Heart left ventricle (tissue), 16 donors: ENCODE measurements around the gene PRKACA. TPM values are rescaled to one million over a fixed set of nuclear protein-coding genes. Genes with fewer than 3 reads are reported as not detected.

Experiments
- ATAC-seq, 4 donors: fragments of 200-7000 bp; cut with Tn5 transposase; one replicate each; pipeline ENCODE4 v1.9.1; 2020 to 2022; ENCODE audit warnings: moderate library complexity in 4 of 4, mild to moderate bottlenecking in 3 of 4, moderate number of reproducible peaks in 1 of 4
- DNase-seq, 5 donors: peaks; one replicate each; pipeline ENCODE4 v3.0.0-alpha.2; 2020
- H3K27ac ChIP-seq, 12 donors: fragments of 200-600 bp; sonication (generic) in 4 of 12; one replicate each; pipeline versions ENCODE4 v1.5.0 to v1.8.0; 2016 to 2022; ENCODE audit warnings: mild to moderate bottlenecking in 2 of 12
- H3K27me3 ChIP-seq, 9 donors: fragments of 200-600 bp; sonication (generic) in 2 of 9; one replicate each; pipeline versions ENCODE4 v1.5.1 to v1.8.0; 2016 to 2022; ENCODE audit warnings: mild to moderate bottlenecking in 3 of 9
- H3K36me3 ChIP-seq, 9 donors: fragments of 200-600 bp; sonication (generic) in 2 of 9; one replicate each; pipeline versions ENCODE4 v1.5.0 to v1.8.0; 2018 to 2022; ENCODE audit warnings: mild to moderate bottlenecking in 2 of 9
- H3K4me1 ChIP-seq, 12 donors: fragments of 200-600 bp; sonication (generic) in 4 of 12; one replicate each; pipeline versions ENCODE4 v1.5.0 to v1.8.0; 2016 to 2022; ENCODE audit warnings: mild to moderate bottlenecking in 3 of 12
- H3K4me3 ChIP-seq, 12 donors: fragments of 200-600 bp; sonication (generic) in 4 of 12; one replicate each; pipeline versions ENCODE4 v1.5.0 to v1.8.0; 2017 to 2022; ENCODE audit warnings: mild to moderate bottlenecking in 9 of 12, moderate library complexity in 4 of 12
- H3K9me3 ChIP-seq, 12 donors: fragments of 200-600 bp; sonication (generic) in 4 of 12; one replicate each; pipeline versions ENCODE4 v1.5.0 to v1.8.0; 2016 to 2022; ENCODE audit warnings: mild to moderate bottlenecking in 1 of 12
- POLR2A ChIP-seq, 2 donors: fragments of 450-650 bp; IDR thresholded peaks; one replicate each; pipeline ENCODE4 v1.6.1; 2017; ENCODE audit warnings: antibody characterized with exemption in 2 of 2, mild to moderate bottlenecking in 2 of 2, moderate library complexity in 2 of 2
- WGBS, 4 donors: extraction: QIAGEN DNeasy Blood & Tissue Kit in 2 of 4; methylation state at CpG; one replicate each; pipeline versions ENCODE4 v1.1.5 to v1.1.7; 2013 to 2018; 5-methylcytosine and 5-hydroxymethylcytosine counted together
- intact Hi-C, 10 donors: fragments of 100-400 bp; cut with DNase I; formaldehyde crosslinking; loops; one replicate each; pipeline versions ENCODE4 v1.11.1 to v1.14.2; 2022
- polyA plus RNA-seq, 2 donors: library from polyadenylated mRNA; stranded (reverse); fragments of 200-250 nt; gene quantifications; one replicate each; pipeline ENCODE4 v1.2.3, GENCODE V29; 2013
- total RNA-seq, 9 donors: library from RNA; depleted of rRNA in 2 of 9; stranded (reverse); fragments of >200 nt in 2 of 9; fragmentation: NEBNext Ultra II Directional in 3 of 9; extraction: Animal tissue kit (Norgen Biotek cat#: 25700) in 3 of 9; gene quantifications; one replicate each; pipeline versions ENCODE4 v1.1.0 to v1.2.4, GENCODE V29; 2016 to 2023
- TF ChIP-seq, protein P1 (sequence below), 12 donors: fragments of 200-600 bp; sonication (generic) in 4 of 12; IDR thresholded peaks; one replicate each; pipeline versions ENCODE4 v1.5.0 to v1.8.0; 2018 to 2022; ENCODE audit warnings: antibody characterized with exemption in 12 of 12, mild to moderate bottlenecking in 5 of 12
- donor health status: ischemic (EF 13 %, LVEDD 7.1; RV severe dilation, severe dysfunction).
- donor health status: healthy with polysubstance abuse.
- donor health status: DM: no; HTN: yes; CAD: no.
- donor health status: DM: no; HTN: no; CAD: no.
- donor health status: ischemic (EF 25% LVEDD 6.9; RV normal size, moderate dysfunction).
- donor health status: ischemic (EF 25% LVEDD 5.7; RV mildly dilated, moderate dysfunction).
- donor health status: healthy.
- donor health status: DM: yes; HTN: yes; CAD: no.
- donor health status: ischemic (EF 35%, LVEDD 5.7; RV mildly dilated, moderate dysfunction).
- donor health status: nonischemic (EF 11% LVEDD 7.7; RV severe dilation, severe dysfunction).
- donor health status: DM: yes; HTN: yes; CAD: no.
- donor health status: PGD.
- donor health status: ischemic (EF 29% LVEDD 5.4; RV normal size, mild dysfunction).
- donor health status: nonischemic (EF 23%, LVEDD 6.1; RV moderate dilation, normal function).

The PRKACA gene
- total and polyA plus RNA-seq, 11 donors, result 216 to 554 (median 454) TPM

DNA sequence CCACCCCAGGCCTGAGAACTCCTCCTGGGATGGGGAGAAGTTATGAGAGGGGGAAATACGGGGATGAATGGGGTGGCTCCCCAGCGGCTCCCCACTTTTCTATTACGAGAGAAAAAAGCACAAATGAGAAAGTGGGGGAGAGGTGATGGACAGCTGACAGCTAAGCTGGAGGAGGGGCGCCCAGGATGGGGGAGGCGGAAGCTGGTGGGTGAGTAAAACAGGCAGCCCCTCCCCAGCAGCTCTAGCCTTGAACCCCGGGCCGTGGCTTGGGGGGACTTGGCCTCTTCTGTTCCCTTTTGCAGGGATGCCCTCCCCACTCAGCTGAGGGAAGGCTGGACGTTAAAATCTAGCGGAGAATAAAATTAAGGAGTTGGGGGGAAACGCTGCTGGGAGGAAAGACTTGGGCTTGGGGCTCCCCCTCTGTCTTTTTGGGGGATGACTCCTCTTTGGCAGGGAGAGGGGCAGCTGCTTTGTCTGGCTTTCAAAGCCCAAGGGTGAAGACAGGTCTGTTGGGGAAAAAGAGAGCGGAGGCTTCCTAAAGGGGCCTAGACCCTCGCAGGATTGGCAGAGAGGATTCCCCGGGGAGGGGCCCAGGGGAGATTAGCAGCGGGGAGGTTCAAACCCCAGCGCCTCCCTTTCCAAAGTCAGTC is 25.6 kb downstream of the PRKACA start:
- peak overlapping the region; percentile 11 to 99 (median 96) for H3K27ac ChIP-seq
- H3K4me1 ChIP-seq, result peaks cover 0 to 19% (median 12%) of the 10 kb centered on the region in 12 donors
- intact Hi-C loops, result loop anchor here in 1 of 10 donors (2.0 kb wide), 1 partner anchor 21 kb away; a partner anchor contains a TSS
- H3K9me3 ChIP-seq, result peaks cover 0 to 13% (median 7%) of the 10 kb centered on the region in 12 donors
- TF ChIP-seq POLR2A (IDR thresholded peaks at IDR 0.05), result no peak
- TF ChIP-seq, protein P1, sequence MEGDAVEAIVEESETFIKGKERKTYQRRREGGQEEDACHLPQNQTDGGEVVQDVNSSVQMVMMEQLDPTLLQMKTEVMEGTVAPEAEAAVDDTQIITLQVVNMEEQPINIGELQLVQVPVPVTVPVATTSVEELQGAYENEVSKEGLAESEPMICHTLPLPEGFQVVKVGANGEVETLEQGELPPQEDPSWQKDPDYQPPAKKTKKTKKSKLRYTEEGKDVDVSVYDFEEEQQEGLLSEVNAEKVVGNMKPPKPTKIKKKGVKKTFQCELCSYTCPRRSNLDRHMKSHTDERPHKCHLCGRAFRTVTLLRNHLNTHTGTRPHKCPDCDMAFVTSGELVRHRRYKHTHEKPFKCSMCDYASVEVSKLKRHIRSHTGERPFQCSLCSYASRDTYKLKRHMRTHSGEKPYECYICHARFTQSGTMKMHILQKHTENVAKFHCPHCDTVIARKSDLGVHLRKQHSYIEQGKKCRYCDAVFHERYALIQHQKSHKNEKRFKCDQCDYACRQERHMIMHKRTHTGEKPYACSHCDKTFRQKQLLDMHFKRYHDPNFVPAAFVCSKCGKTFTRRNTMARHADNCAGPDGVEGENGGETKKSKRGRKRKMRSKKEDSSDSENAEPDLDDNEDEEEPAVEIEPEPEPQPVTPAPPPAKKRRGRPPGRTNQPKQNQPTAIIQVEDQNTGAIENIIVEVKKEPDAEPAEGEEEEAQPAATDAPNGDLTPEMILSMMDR (IDR thresholded peaks at IDR 0.05), result no peak
- H3K4me3 ChIP-seq, result peak overlapping the region; percentile 61 to 96 (median 88)
- H3K27me3 ChIP-seq, result no peaks in the 10 kb centered on the region
- DNase-seq, result no peak
- H3K36me3 ChIP-seq, result peaks cover 0 to 40% (median 26%) of the 10 kb centered on the region in 9 donors
- peak in 2 of 4 donors; percentile 2 for ATAC-seq
- WGBS, 4 donors, result 27 to 32% (median 31%) methylated on average over 14 to 15 of the region's 15 CpGs

- ATAC-seq (peak; percentile 57 to 87 (median 80)), DNase-seq (peak in 2 of 5 donors; percentile 56 to 90)
- Histone ChIP-seq H3K4me1 (peaks cover 0 to 19% (median 12%) of the 10 kb centered on the region in 12 donors), H3K4me3 (peak overlapping the region; percentile 61 to 96 (median 88)), H3K36me3 (peaks cover 0 to 35% (median 20%) of the 10 kb centered on the region in 9 donors), H3K9me3 (peaks cover 0 to 13% (median 7%) of the 10 kb centered on the region in 12 donors), H3K27ac (peak overlapping the region; percentile 89 to 99 (median 96)), H3K27me3 (no peaks in the 10 kb centered on the region)
- intact Hi-C loops, result no loop called here
- TF ChIP-seq, protein P1 (IDR thresholded peaks at IDR 0.05), result peak in 7 of 12 donors; percentile 13 to 51 (median 31)
- peak; percentile 12 to 92 for TF ChIP-seq POLR2A (IDR thresholded peaks at IDR 0.05)
- WGBS, 4 donors, result 0 to 2% (median 1%) methylated on average over 17 to 72 of the region's 72 CpGs
These were observed 26.3 kb downstream of the PRKACA start for GRCh38 chr19:14091081-14091812.

DNA sequence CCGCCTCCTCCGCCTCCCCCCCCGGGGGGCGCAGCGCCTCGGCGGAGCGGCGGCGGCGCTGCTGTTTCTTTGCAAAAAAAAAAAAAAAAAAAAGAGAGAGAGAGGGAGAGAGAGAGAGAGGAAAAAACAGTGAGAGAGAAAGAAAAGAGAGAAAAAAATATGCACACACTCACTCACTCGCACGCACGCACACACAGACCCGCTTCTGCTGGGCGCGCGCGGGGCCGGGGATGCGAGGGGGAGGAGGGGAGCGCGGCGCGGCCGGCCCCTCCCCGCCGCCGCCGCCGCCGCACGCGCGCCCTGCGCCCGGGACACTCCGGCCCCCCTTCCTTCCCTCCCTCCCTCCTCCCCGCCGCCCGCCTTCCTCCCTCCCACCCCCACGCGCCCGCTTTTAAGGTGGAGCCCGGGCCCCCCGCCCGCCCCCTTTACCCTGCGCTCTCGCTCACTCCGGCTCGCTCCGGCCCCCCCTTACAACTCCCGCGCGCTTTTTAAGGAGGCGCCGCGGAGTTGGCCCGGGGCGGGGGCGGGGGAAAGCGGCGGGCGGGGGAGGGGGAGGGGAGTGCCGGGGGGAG is 27.0 kb downstream of the PRKACA start, which contains the start of gene SAMD1:
Gene SAMD1 (minus strand): TSS at position 243 of the 572 bp plus-strand sequence.
- Histone ChIP-seq H3K27me3 (no peaks in the 10 kb centered on the region), H3K4me3 (peak within 1 kb of the TSS; percentile 61 to 96 (median 88)), H3K4me1 (peaks cover 0 to 19% (median 12%) of the 10 kb centered on the region in 12 donors), H3K27ac (peak within 1 kb of the TSS; percentile 89 to 99 (median 96)), H3K9me3 (peaks cover 0 to 13% (median 7%) of the 10 kb centered on the region in 12 donors), H3K36me3 (peaks cover 0 to 29% (median 19%) of the 10 kb centered on the region in 9 donors)
- DNase-seq (peak; percentile 94 to 97 (median 94)), ATAC-seq (peak; percentile 67 to 74 (median 72))
- no peak for TF ChIP-seq POLR2A (IDR thresholded peaks at IDR 0.05)
- TF ChIP-seq, protein P1 (IDR thresholded peaks at IDR 0.05), result no peak
- WGBS, 4 donors, result 1 to 2% (median 1%) methylated on average over 24 to 57 of the region's 65 CpGs
- intact Hi-C loops, result loop anchor here in 1 of 10 donors (1.0 kb wide), 1 partner anchor 47 kb away; no protein-coding TSS in a partner anchor
